T-helper 2 cell (primary cell): ENCODE results near the gene SERINC4.
"Not testable (repeated sequence)": the region's sequence is repeated elsewhere in the genome, so short reads cannot be mapped to it uniquely, and the experiment has no call there.

Experiments used
- DNase-seq, 5 experiments: peaks; one replicate each; pipeline versions ENCODE4 v3.0.0 to v3.0.0-alpha.2; 2012 to 2022
- total RNA-seq, 2 donors: gene quantifications; one replicate each; lab custom pipeline; 2026; lab: John Stamatoyannopoulos, UW

SERINC4 gene
- total RNA-seq = 0 to 0.54 reads per million in 2 donors

DNA sequence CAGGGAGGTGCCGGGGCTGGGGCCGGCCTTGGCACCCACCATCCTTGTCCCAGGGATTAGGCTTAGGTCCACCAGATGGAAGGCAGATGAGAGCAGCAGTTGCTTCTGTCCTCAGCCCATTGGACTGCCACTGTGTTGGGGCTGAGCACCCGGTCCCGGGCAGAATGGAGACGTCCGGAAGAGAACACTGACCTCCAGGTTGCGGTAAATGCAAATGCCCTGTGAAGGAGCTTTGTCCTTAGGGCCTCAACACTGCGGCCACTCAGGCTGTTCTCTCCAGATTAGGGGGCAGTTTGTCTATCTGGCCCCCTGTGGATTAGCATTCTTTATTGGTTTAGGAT is at the start of gene SERINC4:
TSS of gene SERINC4 (minus strand) at position 276 of the 341 bp plus-strand sequence. CDS start at position 42, 234 bp downstream.
- DNase-seq = no peak

GRCh38 chr15:43845421-43845820 is 45.4 kb upstream of the SERINC4 start:
- DNase-seq = no peak

GRCh38 chr15:43832485-43832884 is 32.5 kb upstream of the SERINC4 start:
- DNase-seq = peak in 1 of 5 experiments; percentile 20

GRCh38 chr15:43831519-43832052 is 31.6 kb upstream of the SERINC4 start:
- DNase-seq = not testable (repeated sequence)

GRCh38 chr15:43830691-43831275 is 30.8 kb upstream of the SERINC4 start:
- DNase-seq = not testable (repeated sequence)

DNA sequence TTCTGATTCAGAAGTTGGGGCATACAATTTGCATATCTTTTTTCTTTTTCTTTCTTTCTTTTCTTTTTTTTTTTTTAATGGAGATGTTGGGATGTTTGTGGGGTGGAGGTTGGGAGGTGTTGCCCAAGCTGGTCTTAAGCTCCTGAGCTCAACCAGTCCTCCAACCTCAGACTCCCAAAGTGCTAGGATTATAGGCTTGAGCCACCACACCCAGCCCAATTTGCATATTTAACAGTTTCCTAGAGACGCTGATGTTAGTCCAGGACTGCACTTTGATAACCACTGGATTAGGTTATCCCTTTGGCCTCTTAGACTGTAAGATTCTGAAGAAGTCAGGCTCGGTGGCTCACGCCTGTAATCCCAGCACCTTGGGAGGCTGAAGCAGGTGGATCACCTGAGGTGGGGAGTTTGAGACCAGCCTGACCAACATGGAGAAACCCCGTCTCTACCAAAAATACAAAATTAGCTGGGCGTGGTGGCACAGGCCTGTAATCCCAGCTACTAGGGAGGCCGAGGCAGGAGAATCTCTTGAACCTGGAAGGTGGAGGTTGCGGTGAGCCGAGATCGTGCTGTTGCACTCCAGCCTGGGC is 30.0 kb upstream of the SERINC4 start:
- not testable (repeated sequence) for DNase-seq

- peak in 1 of 5 experiments; percentile 71 for DNase-seq
These were observed 28.1 kb upstream of the SERINC4 start for GRCh38 chr15:43828061-43828657.

DNA sequence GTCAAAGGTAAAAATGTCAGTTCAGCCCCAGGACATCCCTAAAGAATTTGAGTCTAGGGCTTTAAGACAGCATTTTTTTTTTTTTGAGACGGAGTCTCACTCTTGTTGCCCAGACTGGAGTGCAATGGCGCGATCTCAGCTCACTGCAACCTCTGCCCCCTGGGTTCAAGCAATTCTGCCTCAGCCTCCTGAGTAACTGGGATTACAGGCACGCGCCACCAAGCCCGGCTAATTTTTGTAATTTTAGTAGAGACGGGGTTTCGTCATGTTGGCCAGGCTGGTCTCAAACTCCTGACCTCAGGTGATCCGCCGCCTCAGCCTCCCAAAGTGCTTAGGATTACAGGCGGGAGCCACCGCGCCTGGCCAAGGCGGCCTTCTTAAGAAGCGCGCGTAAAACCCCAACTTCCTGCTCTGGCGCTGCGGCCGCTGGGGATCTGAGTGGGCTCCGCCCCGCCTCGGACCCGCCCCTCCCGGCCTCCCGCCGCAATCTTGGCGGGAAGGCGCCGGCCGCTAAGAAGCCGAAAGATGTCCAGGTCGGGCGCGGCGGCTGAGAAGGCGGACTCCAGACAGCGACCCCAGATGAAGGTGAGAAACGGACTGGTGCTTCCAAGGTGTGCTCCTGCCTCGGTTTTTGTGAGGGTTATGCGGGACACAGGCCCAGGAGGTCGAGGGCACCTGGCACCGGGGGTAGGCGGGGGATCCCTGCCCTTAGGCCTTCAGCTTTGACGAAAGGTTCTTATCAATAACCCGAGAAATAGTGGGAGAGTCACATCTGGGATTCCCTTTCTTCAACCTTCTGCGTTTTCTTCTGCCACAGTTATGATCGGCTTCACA is 26.7 kb upstream of the SERINC4 start, which contains the start of gene WDR76:
TSS of gene WDR76 (plus strand) at position 495 of the 834 bp plus-strand sequence. CDS start at position 526, 31 bp downstream.
- DNase-seq = peak; percentile 56 to 91 (median 64)

GRCh38 chr15:43826029-43826507 is 26.0 kb upstream of the SERINC4 start:
- no peak for DNase-seq

GRCh38 chr15:43825305-43825704 is 25.3 kb upstream of the SERINC4 start:
- not testable (repeated sequence) for DNase-seq

- peak; percentile 75 to 98 (median 87) for DNase-seq
These were observed 24.6 kb upstream of the SERINC4 start, which contains the start of gene MFAP1 for GRCh38 chr15:43824302-43825246. Gene MFAP1 (minus strand): TSS chr15:43824690. CDS start chr15:43824569, 121 bp downstream.

DNA sequence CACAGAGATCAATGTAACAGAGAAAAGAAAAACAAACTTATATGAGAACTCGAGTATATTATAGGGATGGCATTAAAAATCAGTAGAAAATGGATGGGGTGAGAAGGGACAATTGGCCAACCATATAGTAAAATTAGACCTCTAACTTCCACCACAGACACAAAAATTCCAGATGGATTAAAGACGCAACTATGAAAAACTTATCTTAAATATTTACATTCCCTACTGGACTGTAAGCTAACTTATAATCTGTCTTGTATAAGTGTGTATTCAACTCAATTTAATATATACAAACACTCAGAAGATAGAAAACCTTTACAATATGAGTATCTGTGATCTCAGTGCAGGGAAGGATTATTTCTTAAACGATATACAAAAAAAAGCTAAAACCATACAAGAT is 21.5 kb upstream of the SERINC4 start:
- no peak for DNase-seq

DNA sequence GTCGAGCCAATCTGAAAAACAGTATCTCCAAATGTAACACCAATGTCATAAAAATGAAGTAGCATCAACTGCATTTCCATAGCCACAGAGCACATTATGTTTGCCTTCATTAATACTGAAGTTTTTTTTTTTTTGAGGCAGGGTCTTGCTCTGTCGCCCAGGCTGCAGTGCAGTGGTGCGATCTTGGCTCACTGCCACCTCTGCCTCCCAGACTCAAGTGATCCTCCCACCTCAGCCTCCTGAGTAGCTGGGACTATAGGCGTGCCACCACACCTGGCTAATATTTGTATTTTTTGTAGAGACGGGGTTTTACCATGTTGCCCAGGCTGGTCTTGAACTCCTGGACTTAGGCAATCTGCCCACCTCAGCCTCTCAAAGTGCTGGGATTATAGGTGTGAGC is 15.0 kb upstream of the SERINC4 start:
- DNase-seq = not testable (repeated sequence)

DNA sequence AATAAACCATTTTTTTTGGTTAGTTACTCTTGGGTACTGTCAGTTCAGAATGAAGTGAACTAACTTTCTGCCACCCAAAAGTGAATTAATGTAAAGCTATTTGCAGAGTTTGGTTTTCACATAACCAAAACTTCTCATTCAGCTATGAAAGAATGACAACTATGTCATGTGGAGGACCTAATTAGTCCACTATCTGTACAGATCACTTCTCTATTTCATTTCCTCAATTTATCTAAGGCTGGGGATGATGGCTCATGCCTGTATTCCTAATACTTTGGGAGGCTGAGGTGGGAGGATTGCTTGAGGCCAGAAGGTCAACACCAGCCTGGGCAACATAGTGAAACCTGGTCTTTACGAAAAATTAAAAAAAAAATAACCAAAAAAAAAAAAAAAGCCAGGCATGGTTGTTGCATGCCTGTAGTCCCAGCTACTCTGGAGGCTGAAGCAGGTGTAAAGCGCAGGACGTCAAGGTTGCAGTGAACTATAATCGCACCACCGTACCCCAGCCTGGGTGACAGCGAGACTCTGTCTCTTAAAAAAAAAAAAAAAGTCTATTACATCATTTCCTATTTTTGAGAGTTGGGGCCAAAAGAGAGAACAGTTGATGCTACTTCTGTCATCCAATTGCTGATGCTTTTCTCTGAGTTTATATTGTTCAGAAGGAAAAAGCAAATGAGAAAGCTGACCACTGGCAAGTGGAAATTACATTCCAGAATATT is 9.1 kb upstream of the SERINC4 start:
- DNase-seq = no peak

DNA sequence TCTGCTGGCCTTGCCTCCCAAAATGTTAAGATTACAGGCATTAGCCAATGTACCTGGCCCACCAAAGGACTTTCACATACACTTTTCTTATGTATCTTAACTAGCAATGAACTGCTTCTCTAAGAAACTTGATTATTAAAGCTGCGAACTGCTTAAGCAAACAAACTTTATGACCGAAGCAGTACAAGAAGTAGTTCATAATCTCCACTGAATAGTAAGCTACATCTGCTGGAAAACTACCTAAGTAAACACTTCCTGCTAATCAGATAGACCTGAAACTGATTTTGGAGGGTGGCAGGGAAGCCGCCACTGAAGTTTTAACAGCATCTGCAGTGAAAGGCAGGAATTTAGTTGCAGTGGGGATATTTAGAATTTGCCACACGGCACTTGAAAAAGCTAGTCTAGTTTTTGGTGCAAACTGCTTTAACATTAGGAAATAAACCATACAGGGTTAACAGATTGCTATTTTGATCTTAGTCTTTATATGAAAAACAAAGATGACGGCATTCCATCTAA is 8.5 kb upstream of the SERINC4 start:
- no peak for DNase-seq

DNA sequence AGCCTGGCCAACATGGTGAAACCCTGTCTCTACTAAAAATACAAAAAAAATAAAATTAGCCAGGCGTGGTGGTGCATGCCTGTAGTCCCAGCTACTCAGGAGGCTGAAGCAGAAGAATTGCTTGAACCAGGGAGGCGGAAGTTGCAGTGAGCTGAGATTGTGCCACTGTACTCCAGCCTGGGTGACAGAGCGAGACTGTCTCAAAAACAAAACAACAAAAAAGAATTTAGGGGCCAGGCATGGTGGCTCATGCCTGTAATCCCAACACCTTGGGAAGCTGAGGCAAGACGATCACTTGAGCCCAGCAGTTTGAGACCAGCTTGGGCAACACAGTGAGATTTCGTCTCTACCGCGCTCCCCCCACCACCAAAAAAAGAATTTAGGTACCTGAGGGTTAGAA is 2.7 kb upstream of the SERINC4 start:
- DNase-seq = not testable (repeated sequence)

DNA sequence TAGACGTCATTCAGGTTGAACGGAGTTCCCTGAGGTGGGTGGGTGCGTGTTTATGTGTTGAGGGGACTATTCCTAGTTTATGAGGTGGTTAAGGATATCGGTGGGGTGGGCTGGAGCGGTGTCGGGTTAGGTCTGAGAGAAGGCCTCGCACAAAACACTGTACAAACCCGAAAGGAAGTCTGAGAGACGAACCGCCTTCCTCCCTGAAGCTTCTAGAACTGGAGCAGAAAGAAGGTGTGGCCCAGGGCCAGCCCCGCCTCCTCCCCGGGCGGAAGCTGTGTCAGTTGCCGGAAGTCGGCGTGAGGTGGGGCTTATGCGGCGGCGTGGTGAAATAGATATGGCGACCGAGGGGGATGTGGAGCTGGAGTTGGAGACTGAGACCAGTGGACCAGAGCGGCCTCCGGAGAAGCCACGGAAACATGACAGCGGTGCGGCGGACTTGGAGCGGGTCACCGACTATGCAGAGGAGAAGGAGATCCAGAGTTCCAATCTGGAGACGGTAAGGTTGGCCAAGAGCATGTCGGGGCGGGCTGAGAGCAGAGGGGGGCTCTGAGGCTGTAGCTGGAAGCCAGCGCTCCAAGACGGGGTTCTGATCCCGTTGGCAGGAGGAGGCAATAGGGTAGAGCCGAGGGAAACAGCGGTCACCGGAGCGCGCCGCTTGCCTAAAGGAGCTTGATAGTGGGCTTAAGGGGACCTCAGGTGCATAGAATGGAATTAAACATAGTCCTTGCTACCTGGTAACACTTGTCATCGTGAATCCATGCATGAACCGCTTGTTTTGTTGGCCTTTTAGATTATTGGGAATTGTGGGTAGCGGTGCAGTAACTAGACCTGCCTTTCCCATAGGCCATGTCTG is 494 bp upstream of the SERINC4 start, which contains the start of gene HYPK:
TSS of gene HYPK (plus strand) at position 314 of the 856 bp plus-strand sequence. CDS start at position 338, 24 bp downstream.
- DNase-seq = peak; percentile 77 to 94 (median 86)

DNA sequence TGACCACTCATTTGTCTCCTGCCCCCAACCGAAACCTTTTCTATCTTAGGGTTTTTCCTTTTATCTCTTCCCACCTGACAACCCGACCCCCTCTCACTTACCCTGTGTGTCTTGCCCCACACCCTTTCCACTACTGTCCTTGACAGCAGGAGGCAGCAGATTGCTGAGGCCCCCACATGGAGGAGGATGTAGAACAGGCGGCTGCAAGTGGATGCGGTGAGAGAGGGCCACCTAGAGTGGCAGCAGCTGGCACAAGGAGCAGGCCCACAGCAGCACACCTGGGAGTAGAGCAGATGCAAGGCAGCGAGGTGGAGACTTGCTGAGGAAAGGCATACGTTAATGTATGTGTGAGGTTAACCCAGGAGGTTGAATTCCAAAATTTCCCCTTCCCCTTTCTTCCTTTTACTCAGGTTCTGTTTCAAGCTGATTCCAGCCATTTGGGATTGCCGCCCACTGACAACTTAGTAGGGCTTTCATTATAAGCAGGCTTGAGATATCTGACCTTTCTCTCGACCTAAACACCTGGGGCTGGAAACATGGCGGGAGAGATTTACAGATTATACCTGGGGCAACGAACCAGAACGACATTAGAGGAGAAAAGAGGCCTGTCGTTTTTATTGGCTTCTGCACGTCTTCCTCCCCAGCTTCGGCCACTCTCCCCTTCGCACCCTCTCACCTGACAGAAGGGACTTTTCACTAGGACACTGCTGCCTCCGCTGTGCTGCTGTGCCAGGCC is 643 bp downstream of the SERINC4 start:
- no peak for DNase-seq
